GOT3 (cell line): ENCODE measurements around the gene PRSS23.
"Not testable (repeated sequence)": the region's sequence is repeated elsewhere in the genome, so short reads cannot be mapped to it uniquely, and the experiment has no call there.

ENCODE experiments used
- DNase-seq: peaks from one replicate; lab custom pipeline; 2025; ENCODE audit warnings: mixed read lengths; lab: John Stamatoyannopoulos, UW

The PRSS23 gene, protein sequence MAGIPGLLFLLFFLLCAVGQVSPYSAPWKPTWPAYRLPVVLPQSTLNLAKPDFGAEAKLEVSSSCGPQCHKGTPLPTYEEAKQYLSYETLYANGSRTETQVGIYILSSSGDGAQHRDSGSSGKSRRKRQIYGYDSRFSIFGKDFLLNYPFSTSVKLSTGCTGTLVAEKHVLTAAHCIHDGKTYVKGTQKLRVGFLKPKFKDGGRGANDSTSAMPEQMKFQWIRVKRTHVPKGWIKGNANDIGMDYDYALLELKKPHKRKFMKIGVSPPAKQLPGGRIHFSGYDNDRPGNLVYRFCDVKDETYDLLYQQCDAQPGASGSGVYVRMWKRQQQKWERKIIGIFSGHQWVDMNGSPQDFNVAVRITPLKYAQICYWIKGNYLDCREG

DNA sequence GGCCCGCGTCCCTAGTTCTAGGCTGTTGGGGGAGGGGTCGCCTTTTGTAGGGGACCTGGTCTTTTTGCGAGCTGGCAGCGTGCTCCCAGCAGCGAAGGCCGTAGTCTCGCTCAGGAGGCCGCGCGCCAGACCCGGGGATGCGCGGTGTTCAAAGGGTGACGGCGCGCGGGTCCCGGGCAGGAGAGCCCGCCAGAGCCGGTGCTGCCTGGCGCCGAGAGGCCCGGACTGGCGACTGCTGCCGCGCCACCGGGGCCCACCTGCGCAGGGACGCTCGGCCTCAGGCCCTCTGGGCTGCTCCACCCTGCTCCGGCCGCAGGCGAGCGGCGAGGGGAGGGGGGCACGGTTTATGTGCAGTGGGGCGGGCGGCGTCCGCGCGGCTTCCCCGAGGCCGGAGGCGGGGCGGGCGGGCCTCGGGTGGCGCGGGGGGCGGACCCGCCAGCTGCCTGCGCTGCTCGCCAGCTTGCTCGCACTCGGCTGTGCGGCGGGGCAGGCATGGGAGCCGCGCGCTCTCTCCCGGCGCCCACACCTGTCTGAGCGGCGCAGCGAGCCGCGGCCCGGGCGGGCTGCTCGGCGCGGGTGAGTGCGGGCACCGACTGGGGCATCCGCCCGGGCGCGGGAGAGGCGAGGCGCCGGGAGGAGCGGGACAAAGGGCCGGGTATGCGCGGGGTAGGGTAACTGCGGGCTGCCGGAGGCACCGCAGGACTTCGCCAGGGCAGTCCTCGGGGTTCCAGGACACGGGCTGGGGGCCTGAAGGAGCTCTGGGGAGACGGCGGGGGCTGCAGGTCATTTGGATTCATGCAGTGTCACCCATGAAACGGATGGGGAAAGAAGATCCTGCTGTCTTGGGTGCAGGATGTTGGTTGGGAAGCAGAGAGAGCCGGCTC, at the start of gene PRSS23:
Gene PRSS23 (plus strand): TSS at position 467 of the 884 bp plus-strand sequence. CDS start 7,102 bp downstream, outside the sequence.
- DNase-seq = no peak

DNA sequence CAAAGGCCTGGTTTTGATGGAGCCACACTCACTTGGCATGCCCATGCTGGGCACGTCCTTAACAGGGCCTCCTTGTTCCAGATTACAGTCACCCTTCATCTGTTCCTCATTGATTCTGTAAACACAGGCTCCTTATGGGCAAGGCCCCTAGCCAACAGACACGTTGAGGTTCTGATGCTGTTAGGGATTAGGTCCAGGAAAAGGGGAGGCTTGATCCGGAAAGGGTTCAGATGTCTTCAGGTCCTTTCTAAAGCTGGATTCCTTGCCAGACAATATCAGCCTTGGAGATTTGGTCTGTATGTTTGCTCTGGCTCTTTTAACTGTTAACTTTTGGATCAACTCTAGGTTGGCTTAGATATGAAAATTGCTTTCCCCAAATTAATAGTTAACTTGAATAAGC, 46.9 kb upstream of the PRSS23 start:
- no peak for DNase-seq

DNA sequence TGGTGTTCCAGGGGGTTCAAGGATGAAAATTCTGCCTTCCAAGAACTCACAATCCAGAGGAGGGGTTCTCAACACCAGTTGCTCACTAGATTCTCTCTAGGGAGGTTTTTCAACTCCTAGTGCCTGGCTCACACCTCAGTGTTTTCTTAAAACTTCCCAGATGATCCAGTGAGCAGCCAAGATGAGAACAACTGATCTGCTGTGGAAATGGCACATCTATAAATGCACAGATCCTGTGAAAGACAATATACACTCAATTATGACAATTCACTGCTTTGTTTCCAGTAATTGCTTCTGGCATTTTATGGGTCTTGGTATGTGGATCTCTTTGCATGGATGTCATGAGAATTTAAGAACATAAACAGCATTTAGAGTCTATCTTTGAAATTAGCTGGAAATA, 45.2 kb upstream of the PRSS23 start:
- no peak for DNase-seq

DNA sequence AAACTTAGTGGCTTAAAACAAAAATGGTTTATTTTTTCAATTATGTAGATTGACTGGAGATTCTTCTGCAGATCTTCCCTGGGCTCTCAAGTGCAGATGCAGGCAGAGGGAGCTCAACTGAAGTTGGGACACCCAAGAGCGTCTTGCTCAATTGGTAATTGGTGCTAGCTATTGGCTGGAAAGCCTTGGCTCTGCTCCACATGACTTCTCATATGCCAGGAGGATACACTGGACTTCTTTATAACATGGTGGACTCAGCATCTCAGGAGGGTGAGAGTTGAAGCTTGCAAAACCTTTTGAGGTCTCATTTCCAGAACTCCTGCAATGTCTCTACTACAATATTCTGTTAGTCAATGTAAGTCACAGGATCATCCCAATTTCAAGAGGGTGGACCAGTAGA, 42.2 kb upstream of the PRSS23 start:
- DNase-seq = no peak

DNA sequence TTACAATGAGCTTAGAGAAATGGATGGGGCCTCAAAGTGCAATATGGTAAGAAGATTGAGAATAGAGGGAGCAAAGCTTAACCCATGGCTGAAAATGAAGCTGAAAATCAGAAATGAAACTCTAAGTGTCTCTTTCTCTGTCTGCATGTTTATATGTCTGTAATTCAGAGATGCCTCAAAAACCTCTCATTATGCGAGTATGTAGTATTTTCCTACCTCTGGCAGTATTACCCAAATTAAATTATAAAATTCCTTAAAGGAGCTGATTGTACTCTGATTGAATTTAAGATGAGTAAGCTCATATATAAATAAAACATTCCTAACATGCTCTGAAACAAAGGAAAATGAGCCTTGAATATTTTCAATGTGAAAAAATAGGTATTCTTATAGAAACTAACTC, 39.8 kb upstream of the PRSS23 start:
- no peak for DNase-seq

DNA sequence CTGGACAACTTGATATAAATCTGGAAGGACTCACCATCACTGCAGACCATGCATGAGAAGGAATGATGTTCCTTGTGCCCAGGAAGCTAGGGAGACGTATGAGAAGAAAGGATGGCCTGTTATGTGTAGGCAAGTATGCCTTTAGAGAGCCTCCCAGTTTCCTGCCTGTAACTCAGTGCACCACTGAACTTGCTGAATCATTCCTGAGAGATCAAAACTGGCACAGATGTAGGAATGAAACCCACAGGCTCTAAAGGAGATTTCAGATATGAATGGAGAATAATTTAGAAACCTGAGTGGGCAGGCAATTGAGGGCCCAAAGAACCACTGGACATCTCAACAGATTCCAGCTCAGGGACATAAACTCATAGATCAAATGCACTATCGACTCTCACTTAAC, 38.4 kb upstream of the PRSS23 start:
- no peak for DNase-seq

DNA sequence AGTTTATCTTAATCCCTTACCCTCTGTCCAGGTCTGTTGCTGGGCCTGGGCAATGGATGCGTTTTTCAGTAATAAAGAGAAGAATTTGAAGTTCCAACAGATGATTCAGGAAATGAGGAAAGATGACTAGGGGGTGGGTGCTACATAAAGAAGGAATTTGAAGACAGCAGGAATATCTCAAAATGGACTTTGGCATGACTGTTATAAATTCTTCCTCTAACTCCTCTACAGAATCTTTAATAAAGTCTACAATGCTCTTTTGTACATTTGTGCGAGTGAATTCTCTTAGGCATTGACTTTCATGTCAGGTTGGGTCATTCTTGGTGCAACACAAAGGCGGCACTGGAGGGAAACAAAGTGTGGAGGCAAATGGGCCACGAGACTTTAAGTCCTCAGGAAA, 35.1 kb upstream of the PRSS23 start:
- no peak for DNase-seq

DNA sequence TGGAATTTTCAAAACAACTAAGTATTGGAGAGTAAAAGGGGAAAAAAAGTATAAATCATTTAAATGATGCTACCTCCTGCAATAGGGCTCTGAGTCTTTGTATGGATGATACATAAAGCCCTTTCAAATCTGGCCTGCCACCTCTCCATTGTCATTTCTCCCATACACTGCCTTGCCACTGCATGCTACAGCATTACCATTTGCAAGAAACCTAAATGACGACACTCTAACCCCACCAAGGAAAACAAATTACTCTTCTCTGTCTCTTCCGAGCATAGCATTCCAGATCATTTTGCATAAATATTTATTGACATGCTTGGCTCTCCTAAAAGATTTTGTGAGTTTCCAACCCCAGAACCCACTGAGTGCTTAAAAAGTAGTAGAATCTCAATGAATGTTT, 34.5 kb upstream of the PRSS23 start:
- no peak for DNase-seq

DNA sequence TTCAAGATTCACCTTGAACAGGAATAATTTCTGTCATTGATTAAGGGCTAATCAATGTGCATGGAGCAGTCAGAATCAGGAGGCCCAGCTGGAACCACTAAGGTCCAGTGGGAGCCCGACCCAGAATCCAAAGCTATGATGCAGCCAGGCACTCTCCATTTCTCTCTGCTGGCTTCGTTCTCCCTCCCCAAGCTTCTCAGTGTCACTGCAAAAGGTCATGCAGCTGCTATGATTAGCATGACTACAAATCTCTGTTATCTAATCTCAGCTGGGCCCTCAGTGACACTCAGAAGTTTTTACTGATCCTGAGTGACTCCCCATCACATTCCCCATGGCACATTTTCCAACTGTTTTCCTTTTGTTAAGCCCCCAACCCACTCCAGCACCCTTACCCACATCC, 31.1 kb upstream of the PRSS23 start:
- no peak for DNase-seq

DNA sequence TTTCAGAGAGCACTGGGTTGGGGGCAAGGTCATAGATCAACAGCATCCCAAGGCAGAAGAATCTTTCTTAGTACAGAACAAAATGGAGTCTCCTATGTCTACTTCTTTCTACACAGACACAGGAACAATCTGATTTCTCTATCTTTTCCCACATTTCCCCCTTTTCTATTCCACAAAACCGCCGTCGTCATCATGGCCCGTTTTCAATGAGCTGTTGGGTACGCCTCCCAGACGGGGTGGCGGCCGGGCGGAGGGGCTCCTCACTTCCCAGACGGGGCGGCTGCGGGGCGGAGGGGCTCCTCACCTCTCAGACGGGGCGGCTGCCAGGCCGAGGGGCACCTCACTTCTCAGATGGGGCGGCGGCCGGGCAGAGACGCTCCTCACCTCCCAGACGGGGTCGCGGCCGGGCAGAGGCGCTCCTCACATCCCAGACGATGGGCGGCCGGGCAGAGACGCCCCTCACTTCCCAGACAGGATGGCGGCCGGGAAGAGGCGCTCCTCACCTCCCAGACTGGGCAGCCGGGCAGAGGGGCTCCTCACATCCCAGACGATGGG, 29.8 kb upstream of the PRSS23 start:
- not testable (repeated sequence) for DNase-seq

DNA sequence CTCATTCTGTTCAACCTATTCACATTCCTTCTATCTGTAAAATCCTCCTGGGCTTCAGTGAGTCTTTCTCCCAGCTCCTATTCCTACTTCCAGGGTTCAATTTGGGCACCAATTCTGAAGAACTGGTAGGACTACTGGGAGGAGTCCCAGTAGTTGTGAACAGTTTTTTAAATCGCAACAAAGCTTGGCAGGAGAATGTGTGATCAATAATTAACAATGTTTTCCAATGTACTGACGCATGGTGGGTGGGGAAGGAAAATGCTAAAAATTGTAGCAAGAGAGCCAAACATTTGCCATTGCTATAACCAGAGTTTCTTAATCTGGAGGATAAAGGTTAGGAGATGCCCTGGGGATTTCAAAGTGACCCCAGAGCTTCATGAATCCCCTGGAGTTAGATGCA, 27.3 kb upstream of the PRSS23 start:
- DNase-seq = no peak

DNA sequence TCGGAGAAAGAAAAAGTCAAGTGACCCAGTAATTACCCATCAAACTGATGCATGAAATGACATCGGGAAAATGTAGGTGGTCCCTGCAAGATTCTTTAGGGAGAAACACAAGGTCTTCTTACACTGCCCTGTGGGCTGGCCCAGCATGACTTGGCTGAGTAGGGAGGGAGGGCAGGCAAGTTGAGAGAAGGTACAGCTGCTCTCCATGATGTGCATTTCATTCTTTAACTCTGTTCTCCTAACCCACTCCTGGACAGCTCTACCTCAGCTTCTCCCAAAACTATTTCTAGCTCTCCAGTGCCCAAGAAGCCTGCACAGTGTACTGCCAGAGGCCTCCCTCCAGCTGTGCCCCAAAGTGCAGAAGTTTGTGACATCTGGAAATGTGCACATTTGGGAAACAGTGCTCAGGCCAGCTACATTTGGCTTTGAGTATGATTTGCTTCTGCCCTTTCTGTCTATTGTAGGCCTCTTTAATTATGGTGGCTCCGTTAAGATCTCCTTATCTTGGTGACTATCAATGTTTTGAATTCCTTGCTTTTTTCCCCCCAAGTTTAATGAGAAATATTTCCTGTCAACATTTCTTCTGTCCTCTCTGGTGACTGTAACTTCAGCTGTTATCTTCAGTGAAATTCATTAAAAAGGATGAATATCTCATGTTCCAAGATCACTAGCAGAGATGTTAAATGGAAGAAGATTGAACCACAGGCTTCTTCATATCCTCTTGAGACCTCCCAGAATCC, 26.7 kb upstream of the PRSS23 start:
- no peak for DNase-seq

DNA sequence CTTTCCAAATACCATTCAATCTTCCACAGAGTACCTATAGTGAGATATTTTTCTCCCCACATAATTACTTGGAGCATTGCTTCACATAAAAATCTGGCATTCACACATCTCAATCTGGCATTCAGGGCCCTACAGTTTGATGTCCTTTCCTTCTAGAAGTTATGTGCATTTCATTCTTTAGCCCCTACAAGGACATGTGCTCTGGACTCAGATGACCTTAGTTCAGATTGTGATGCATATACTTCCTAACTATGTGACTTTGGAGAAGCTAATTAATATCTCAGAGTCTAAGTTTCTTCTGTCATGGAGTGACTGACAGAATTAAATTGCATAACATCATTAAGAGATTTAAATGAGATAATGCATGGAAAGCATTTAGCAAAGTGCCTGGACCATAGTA, 25.9 kb upstream of the PRSS23 start:
- DNase-seq = no peak

DNA sequence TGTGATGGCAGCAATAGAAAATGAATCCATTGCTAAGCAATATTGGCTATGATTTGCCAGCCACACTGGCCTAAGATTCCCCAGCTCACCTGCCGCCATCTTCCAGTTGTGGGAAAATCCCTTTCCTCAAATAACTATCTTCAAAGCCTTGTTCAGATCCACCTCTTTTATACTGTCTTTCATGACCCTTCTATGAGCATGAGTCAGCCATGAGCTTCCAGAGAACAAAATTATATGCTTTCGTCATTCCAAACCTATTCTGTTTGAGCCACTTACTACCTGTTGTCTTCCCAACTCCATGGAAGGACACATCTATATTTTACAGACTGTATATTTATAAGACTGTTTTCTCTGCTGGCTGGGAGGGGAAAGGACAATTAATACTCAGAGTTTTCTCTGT, 25.0 kb upstream of the PRSS23 start:
- DNase-seq = no peak

DNA sequence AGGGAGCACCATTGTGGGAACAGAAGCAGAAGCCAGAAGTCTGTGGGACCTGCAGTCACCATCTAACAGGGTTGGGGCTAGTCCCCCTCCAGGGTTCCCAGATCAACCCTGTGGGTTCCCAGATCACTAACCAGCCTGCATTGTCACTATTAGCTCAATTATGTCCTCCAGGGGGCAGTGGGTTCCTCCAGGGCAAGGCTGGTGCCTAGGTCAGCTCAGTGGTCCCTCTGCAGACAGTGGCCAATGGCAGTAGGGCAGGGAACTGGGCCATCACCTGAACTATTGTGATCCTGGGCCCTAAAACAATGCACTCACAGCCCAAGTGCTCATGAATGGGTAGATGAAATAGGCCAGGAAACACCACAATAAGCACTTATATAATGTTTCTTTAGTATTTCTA, 18.8 kb upstream of the PRSS23 start:
- DNase-seq = no peak

DNA sequence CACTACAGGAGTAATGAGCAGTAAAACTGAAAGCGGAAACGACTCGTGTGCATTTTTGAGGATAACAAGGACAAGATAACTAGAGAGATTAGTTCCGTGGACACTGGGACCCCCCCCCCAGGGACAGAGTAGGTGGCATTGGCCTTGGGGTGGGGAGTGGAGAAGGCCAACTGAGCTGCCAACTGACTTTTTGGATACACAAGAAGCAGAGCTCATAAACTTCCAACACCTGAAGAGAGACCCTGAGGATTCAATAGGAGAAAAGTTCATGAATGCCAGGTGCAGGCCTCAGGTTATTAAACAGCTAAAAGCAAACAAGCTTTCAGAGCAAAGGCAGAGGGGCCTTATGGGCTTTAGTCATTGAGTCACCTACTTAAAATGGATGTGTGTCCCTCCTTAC, 17.6 kb upstream of the PRSS23 start:
- DNase-seq = no peak

DNA sequence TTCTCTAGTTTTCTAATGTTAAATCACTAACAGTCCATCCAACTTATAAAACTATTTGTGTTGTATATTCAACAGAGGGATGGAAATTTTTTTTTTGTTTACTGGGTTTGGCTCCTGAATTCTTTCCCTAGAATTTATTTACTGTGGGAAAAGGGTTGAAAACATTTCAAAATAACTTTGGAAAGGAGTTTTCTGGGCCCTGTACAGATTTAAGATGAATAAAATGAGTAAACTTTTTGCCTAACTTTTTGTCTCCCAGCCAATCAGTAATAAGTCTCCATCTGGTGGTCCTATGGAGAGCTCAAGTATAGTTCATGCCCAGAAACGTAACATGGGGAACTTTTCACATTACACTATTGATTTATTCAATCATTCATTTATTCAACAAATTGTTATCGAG, 16.7 kb upstream of the PRSS23 start:
- DNase-seq = no peak

DNA sequence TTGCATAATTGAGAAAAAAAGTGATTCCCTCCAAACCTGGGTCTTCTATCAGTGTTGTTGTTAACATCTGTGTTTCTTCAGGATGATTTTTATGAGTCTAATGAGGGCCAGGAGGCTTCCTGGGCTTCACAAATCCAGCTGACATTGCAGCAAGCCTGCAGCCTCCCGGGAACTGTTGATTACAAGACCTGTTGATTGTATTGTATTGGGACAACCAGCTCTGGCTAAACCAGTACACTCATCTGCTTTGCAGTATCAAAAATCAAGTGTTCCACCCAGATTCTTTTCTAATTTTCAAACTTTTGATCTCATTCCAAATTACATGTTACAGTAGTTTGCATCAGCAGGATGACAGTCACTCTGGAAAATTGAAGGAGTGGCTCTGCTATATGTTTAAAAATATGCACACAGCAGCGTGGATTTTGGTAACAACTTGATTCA, 16.1 kb upstream of the PRSS23 start:
- no peak for DNase-seq

DNA sequence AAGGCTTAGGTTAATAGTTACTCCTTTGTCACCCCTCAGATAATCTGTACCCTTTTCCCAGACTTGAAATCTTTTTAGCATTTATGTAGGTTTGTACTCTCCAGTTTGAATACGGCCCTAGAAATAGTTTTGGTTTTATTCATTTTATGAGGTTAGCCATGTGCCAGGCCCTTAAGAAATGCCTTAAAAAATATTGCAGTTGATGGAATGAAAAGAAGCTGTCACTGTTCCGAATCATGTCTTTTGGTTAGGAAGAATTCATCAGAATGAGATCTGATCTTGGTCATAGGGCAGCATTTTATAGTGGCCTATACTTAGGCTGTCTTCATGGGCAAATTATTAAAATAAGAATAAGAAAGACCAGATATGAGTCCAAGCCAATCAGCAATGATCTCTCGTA, 14.8 kb upstream of the PRSS23 start:
- no peak for DNase-seq

DNA sequence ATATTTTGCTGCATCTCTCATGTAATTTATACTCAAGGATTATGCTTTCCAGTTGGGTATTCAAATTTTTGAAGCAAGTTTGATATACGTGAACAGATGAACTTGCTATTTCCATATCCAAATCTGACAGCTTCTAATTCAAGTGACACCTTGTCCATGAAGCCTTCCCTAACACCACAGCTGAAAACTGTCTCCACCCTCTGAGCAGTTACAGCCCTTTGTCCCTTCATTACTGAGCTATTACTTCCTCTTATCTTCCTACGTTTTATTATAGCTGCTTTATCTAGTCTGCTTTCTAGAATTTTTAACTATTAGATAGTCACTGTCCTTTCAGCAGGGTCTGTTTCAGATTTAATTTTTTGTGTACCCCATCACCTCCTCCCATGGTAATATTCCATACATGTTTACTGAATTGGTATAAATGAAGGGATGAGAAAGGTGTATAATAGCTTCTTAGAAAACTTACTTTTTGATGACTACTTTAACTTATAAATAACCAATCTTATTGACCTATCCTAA, 13.3 kb upstream of the PRSS23 start:
- no peak for DNase-seq

DNA sequence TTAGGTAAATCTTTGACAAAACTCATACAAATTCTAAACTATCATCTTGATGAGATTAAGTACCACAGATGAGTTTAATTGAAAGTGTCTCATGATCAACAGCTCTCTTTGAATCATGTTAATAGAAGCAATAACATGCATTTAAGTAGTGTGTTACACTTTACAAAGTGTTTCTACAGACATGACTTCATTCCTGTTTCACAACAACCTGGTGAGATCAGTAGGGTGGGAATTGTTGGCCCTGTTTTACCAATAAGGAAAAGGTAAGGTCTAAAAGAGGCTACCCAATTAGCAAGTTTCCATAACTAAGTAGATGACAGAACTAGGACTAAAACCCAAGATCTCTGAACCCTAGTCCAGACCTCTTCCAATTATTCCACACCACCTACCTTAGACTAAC, 12.7 kb upstream of the PRSS23 start:
- no peak for DNase-seq

DNA sequence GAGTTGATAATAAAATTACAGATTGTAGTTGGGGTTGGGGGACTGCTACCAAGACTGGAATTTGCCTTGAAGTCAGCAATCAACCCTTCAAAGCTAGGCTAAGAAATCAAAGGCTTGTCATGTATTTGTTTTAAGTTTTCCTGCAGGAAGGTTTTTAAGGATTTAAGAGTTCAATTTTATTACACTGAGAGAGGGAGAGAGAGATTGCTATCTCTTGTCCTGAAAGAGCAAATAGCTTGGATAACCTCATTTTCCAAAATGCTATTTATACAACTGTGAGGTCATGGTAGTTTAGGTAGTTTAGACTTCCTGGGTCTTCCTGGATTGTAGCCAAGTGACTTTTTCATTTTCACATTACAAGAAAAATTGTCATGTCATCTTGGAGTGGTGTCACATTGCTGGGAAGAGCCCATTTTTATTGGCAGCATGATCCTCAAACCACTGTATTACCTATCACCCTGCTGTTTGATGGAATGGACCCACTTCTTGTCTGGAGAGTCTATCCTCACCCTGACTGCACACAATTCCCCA, 10.1 kb upstream of the PRSS23 start:
- no peak for DNase-seq
